Measurements from ENCODE around the gene ZAR1L. TPM values are rescaled to one million over a fixed set of nuclear protein-coding genes. Genes with fewer than 3 reads are reported as not detected.

ZAR1L gene
- total RNA-seq, 6 donors from 2014 or later = not detected

DNA sequence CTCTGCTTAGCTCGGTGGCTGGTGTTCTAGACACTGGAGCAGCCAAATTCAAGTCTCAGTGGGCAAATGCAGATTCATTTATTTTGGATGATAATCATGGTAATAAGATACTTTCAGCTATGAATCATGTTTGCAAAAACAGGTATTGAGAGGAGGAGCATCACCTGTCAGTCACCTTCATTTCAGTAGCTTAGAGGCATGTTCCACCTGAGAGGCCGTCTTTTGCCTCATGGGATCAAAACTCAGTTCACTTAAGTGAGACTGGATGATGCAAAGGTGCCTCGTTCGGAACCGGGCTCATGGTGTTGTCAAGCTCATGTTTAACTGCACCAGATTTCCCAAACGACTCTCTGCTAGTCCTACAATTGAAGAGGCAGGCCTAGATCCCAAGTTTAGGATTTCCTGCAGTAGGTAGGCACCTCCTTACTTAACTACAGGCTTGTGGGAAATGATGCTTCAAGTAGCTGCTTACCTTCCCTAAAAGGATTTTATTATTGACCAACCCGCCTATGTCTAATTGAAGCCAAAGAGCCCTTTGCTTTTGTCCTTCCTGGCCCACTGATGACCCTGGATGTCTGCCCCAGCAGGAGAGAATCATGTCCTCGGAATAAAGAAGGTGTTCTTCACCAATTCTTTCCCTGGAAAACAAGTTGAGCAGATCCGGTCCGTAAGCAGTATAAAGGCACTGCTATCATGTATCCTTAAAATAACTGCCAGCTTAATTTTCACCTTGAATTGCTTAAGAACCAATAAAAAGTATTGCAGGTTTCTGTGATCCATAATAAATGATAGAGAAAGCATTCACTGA, 60.0 kb downstream of the ZAR1L start:
- no peaks in the 10 kb centered on the region for H3K27me3 ChIP-seq
- ATAC-seq (ENCODE audit: low FRiP score in 2 of 2) = no peak

DNA sequence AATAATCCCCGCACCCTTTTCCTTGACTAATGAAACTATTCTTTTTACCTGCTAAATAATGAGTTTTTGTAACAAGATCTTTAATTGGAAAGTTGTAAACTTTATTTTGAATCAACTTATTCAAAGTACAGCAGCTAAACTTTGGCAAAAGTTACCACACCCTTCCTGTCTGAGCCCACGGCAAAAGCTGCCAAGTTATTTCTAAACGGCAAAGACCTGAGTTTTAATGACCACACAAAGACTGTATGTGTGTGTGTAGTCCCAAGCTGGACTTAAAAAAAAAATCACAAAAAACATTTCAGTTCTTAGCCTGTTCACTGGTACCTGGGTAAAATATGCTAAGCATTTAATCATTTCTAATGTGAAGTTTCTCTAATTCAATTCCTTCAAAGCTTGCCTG, 60.7 kb downstream of the ZAR1L start:
- ATAC-seq (ENCODE audit: low FRiP score in 2 of 2) (peak in 1 of 2 donors; percentile 54), DNase-seq (no peak)
- no peak for TF ChIP-seq POLR2A (IDR thresholded peaks at IDR 0.05)
- TF ChIP-seq, protein P1, sequence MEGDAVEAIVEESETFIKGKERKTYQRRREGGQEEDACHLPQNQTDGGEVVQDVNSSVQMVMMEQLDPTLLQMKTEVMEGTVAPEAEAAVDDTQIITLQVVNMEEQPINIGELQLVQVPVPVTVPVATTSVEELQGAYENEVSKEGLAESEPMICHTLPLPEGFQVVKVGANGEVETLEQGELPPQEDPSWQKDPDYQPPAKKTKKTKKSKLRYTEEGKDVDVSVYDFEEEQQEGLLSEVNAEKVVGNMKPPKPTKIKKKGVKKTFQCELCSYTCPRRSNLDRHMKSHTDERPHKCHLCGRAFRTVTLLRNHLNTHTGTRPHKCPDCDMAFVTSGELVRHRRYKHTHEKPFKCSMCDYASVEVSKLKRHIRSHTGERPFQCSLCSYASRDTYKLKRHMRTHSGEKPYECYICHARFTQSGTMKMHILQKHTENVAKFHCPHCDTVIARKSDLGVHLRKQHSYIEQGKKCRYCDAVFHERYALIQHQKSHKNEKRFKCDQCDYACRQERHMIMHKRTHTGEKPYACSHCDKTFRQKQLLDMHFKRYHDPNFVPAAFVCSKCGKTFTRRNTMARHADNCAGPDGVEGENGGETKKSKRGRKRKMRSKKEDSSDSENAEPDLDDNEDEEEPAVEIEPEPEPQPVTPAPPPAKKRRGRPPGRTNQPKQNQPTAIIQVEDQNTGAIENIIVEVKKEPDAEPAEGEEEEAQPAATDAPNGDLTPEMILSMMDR (IDR thresholded peaks at IDR 0.05) = no peak
- H3K36me3 ChIP-seq = peaks cover 0 to 10% (median 3%) of the 10 kb centered on the region in 4 donors
- no peaks in the 10 kb centered on the region for H3K27me3 ChIP-seq
- H3K27ac ChIP-seq = peak overlapping the region; percentile 79 to 85 (median 80)
- peak overlapping the region in 3 of 4 donors; percentile 29 to 47 (median 45) for H3K4me3 ChIP-seq
- 22 to 32% methylated on average over 3 of the region's 3 CpGs for WGBS, 2 donors
- no peaks in the 10 kb centered on the region for H3K9me3 ChIP-seq
- H3K4me1 ChIP-seq = peaks cover 6 to 18% (median 11%) of the 10 kb centered on the region in 4 donors

More for the DNA sequence above, 60.0 kb downstream of the ZAR1L start:
- H3K4me1 ChIP-seq = peaks cover 6 to 16% (median 11%) of the 10 kb centered on the region in 4 donors
- H3K36me3 ChIP-seq = peaks cover 0 to 4% (median 0%) of the 10 kb centered on the region in 4 donors
- no peaks in the 10 kb centered on the region for H3K9me3 ChIP-seq
- 35 to 49% methylated on average over 10 of the region's 10 CpGs for WGBS, 2 donors
- no peak for DNase-seq
- peak overlapping the region in 3 of 4 donors; percentile 29 to 47 (median 45) for H3K4me3 ChIP-seq
- TF ChIP-seq POLR2AphosphoS5 (IDR thresholded peaks at IDR 0.05) = no peak
- H3K27ac ChIP-seq = peak overlapping the region; percentile 79 to 85 (median 80)

DNA sequence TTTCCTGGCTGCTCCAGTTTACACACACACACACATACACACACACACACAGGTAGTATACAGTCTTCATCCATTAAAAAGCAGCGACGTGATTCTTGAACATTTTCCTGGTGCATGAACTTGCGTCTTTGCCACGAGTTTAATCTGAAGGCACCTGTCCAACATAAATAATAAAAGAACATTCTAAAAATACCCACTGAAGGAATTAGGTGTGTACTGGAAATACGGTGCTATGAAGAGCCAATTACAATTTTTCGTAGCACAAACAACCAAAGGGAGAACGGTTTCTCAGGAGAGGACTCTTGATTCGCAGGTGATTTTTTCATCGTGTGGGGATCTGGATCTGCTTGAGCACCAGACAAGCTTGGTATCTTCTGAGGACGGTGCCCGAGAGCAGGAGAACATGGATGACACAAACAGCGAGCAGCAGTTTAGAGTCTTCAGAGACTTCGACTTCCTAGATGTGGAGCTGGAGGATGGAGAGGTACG, 61.2 kb downstream of the ZAR1L start:
- H3K4me1 ChIP-seq = peaks cover 6 to 20% (median 11%) of the 10 kb centered on the region in 4 donors
- peak; percentile 43 to 83 for ATAC-seq (ENCODE audit: low FRiP score in 2 of 2)
- 42 to 54% methylated on average over 14 of the region's 14 CpGs for WGBS, 2 donors

More for the DNA sequence above, 61.2 kb downstream of the ZAR1L start:
- TF ChIP-seq EP300 (IDR thresholded peaks at IDR 0.05) (peak in 1 of 4 donors; percentile 3), POLR2A (IDR thresholded peaks at IDR 0.05) (peak in 1 of 4 donors; percentile 57), POLR2AphosphoS5 (IDR thresholded peaks at IDR 0.05) (no peak)
- TF ChIP-seq, protein P1 (IDR thresholded peaks at IDR 0.05) = no peak
- no peak for DNase-seq
- Histone ChIP-seq H3K36me3 (peaks cover 0 to 10% (median 4%) of the 10 kb centered on the region in 4 donors), H3K4me3 (peak overlapping the region in 3 of 4 donors; percentile 29 to 47 (median 45)), H3K27ac (peak overlapping the region; percentile 79 to 85 (median 80)), H3K9me3 (no peaks in the 10 kb centered on the region), H3K27me3 (no peaks in the 10 kb centered on the region)

Other genes with a start within 250 kb of the ZAR1L start
- gene BRCA2, start 145 bp upstream of the ZAR1L start, total RNA-seq = 1 to 10 TPM; 2.6 to 9.4 (median 3.8) TPM
- gene N4BP2L1, start 112.8 kb upstream of the ZAR1L start, total RNA-seq = 10 to 100 TPM; 15.0 to 46.3 (median 25.2) TPM
- 100 to 1,000 TPM in 5 of 6 donors, 10 to 100 TPM in 1; 93.7 to 583 (median 146) TPM for gene N4BP2L2, start 223.4 kb upstream of the ZAR1L start, total RNA-seq